NCI-H2081 (cell line): ENCODE measurements around the gene QARS1.

Experiments used
- DNase-seq, 2 experiments: peaks; one replicate each; lab custom pipeline; 2025; lab: John Stamatoyannopoulos, UW

QARS1 gene

DNA sequence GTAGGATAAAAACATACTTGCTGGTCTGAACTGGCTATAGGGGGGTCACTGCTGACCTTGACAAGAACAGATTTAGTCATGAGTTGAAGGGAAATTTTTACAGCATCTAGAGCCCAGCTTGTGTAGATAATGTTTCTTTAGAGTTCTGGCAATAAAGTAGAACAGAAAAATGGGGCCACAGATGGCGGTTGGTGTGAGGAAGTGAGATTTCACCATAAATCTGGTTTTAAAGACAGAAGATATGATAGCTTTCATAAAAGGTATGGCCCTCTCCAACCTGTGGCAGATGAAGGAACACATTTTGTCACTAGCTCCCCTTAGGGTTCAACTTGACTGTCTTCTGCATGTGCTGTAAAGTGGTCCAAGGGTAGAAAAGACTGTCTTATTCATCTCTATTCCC, 51.0 kb downstream of the QARS1 start:
- no peak for DNase-seq
